Transverse colon (tissue), 4 donors: ENCODE results near the gene NAP1L4. TPM values are rescaled to one million over a fixed set of nuclear protein-coding genes. Genes with fewer than 3 reads are reported as not detected.

ENCODE experiments used
- DNase-seq: peaks from one replicate; pipeline ENCODE4 v3.0.0-alpha.2; 2019
- H3K27ac ChIP-seq, 4 donors: fragments of 200-600 bp; sonication (generic); 2 replicates each; pipeline ENCODE4 v1.5.1; 2016 to 2018; ENCODE audit warnings: inconsistent platforms in 4 of 4
- H3K27me3 ChIP-seq: fragments of 200-600 bp; sonication (generic); 2 replicates; pipeline ENCODE4 v1.5.1; 2017; ENCODE audit warnings: inconsistent platforms
- H3K36me3 ChIP-seq, 4 donors: fragments of 200-600 bp; sonication (generic); 2 replicates each; pipeline ENCODE4 v1.5.1; 2017 to 2019; ENCODE audit warnings: inconsistent platforms in 4 of 4
- H3K4me1 ChIP-seq, 4 donors: fragments of 200-600 bp; sonication (generic); 2 replicates each; pipeline ENCODE4 v1.5.1; 2017 to 2020; ENCODE audit warnings: inconsistent platforms in 4 of 4
- H3K4me3 ChIP-seq, 4 donors: fragments of 200-600 bp; sonication (generic); 1 replicate in 1 of 4; 2 replicates in 3 of 4; pipeline versions ENCODE4 v1.5.1 to v1.6.1; 2017 to 2019; ENCODE audit warnings: inconsistent platforms in 4 of 4
- H3K9me3 ChIP-seq, 2 donors: fragments of 200-600 bp; sonication (generic); 2 replicates each; pipeline ENCODE4 v1.5.1; 2017 to 2019; ENCODE audit warnings: inconsistent platforms in 2 of 2
- EP300 ChIP-seq: sonication (generic); formaldehyde crosslinking; IDR thresholded peaks from one replicate; pipeline ENCODE4 v1.6.1; 2017; ENCODE audit warnings: antibody characterized with exemption, low read depth
- POLR2A ChIP-seq: fragments of 450-650 bp; IDR thresholded peaks from one replicate; pipeline ENCODE4 v1.6.1; 2016; ENCODE audit warnings: antibody characterized with exemption, mild to moderate bottlenecking, moderate library complexity
- POLR2AphosphoS5 ChIP-seq, 3 donors: sonication (generic); formaldehyde crosslinking; IDR thresholded peaks; one replicate each; pipeline ENCODE4 v1.6.1; 2016; ENCODE audit warnings: antibody characterized with exemption in 3 of 3
- WGBS, 2 donors: methylation state at CpG; one replicate each; pipeline ENCODE4 v1.1.5; 2018; ENCODE audit warnings: low coverage in 1 of 2; 5-methylcytosine and 5-hydroxymethylcytosine counted together
- in situ Hi-C, 4 donors: fragments of 200-750 bp; cut with MboI; loops; one replicate each; pipeline versions ENCODE4 v1.15.0 to v1.15.1; 2017; ENCODE audit warnings: low sequenced_read_pairs in 3 of 4, low pct_ligation_motif_present in 1 of 4, low pct_unique_long_range_greater_than_20kb in 1 of 4
- intact Hi-C: fragments of 100-400 bp; cut with DNase I; formaldehyde crosslinking; loops from one replicate; pipeline ENCODE4 v1.15.1; 2023; ENCODE audit warnings: low total_unique reads
- total RNA-seq, 4 donors: library from RNA; depleted of rRNA; stranded (reverse); fragments of >200 nt; gene quantifications; one replicate each; pipeline ENCODE4 v1.1.0, GENCODE V29; 2016
- TF ChIP-seq, protein P1 (sequence below), 5 experiments: fragments of 200-600 bp in 3 of 5; fragments of 450-650 bp in 2 of 5; sonication (generic) in 3 of 5; IDR thresholded peaks; 1 replicate in 2 of 5; 2 replicates in 3 of 5; pipeline ENCODE4 v1.5.1; 2016 to 2017; ENCODE audit warnings: antibody characterized with exemption in 5 of 5, inconsistent platforms in 3 of 5, mild to moderate bottlenecking in 2 of 5, moderate library complexity in 1 of 5

The NAP1L4 gene
- total RNA-seq, 4 donors from 2014 or later = 63.6 to 140 (median 111) TPM

GRCh38 chr11:2927851-2928604, 64.1 kb downstream of the NAP1L4 start:
- Histone ChIP-seq H3K4me1 (peaks cover 16 to 52% (median 46%) of the 10 kb centered on the region in 4 donors), H3K36me3 (no peaks in the 10 kb centered on the region), H3K27ac (peak overlapping the region; percentile 82 to 90 (median 84)), H3K9me3 (no peaks in the 10 kb centered on the region), H3K4me3 (peak overlapping the region; percentile 40 to 69 (median 52)), H3K27me3 (no peaks in the 10 kb centered on the region)
- DNase-seq = peak; percentile 64
- 34% methylated on average over 25 of the region's 25 CpGs; no CpG with 5 or more reads in 1 of the 2 donors for WGBS, 2 donors
- in situ Hi-C loops (no loop called here), intact Hi-C loops (no loop called here)
- TF ChIP-seq POLR2AphosphoS5 (IDR thresholded peaks at IDR 0.05) (peak in 1 of 3 donors; percentile 50), POLR2A (no peak)

- no peaks in the 10 kb centered on the region for H3K27me3 ChIP-seq
- in situ Hi-C loops (no loop called here), intact Hi-C loops (no loop called here)
- WGBS, 2 donors = 93% methylated on average over 12 of the region's 12 CpGs; no CpG with 5 or more reads in 1 of the 2 donors
- peak; percentile 7 for DNase-seq
- H3K4me1 ChIP-seq = peaks cover 16 to 52% (median 46%) of the 10 kb centered on the region in 4 donors
- no peak for TF ChIP-seq EP300
- TF ChIP-seq, protein P1, sequence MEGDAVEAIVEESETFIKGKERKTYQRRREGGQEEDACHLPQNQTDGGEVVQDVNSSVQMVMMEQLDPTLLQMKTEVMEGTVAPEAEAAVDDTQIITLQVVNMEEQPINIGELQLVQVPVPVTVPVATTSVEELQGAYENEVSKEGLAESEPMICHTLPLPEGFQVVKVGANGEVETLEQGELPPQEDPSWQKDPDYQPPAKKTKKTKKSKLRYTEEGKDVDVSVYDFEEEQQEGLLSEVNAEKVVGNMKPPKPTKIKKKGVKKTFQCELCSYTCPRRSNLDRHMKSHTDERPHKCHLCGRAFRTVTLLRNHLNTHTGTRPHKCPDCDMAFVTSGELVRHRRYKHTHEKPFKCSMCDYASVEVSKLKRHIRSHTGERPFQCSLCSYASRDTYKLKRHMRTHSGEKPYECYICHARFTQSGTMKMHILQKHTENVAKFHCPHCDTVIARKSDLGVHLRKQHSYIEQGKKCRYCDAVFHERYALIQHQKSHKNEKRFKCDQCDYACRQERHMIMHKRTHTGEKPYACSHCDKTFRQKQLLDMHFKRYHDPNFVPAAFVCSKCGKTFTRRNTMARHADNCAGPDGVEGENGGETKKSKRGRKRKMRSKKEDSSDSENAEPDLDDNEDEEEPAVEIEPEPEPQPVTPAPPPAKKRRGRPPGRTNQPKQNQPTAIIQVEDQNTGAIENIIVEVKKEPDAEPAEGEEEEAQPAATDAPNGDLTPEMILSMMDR (IDR thresholded peaks at IDR 0.05) = no peak
- no peak for TF ChIP-seq POLR2AphosphoS5 (IDR thresholded peaks at IDR 0.05)
- TF ChIP-seq POLR2A = no peak
- H3K36me3 ChIP-seq = no peaks in the 10 kb centered on the region
- no peaks in the 10 kb centered on the region for H3K9me3 ChIP-seq
- H3K27ac ChIP-seq = peak overlapping the region in 1 of 4 donors; percentile 85
- no peak overlapping the region for H3K4me3 ChIP-seq
These were observed 64.9 kb downstream of the NAP1L4 start for GRCh38 chr11:2927121-2927800.

- Histone ChIP-seq H3K27me3 (no peaks in the 10 kb centered on the region), H3K4me3 (no peak overlapping the region), H3K27ac (no peak overlapping the region), H3K4me1 (peaks cover 16 to 52% (median 46%) of the 10 kb centered on the region in 4 donors), H3K9me3 (no peaks in the 10 kb centered on the region), H3K36me3 (no peaks in the 10 kb centered on the region)
- in situ Hi-C loops (no loop called here), intact Hi-C loops (no loop called here)
- peak; percentile 9 for DNase-seq
- WGBS, 2 donors = 90% methylated on average over 11 of the region's 11 CpGs; no CpG with 5 or more reads in 1 of the 2 donors
- TF ChIP-seq, protein P1 (IDR thresholded peaks at IDR 0.05) = no peak
- no peak for TF ChIP-seq POLR2AphosphoS5 (IDR thresholded peaks at IDR 0.05)
- TF ChIP-seq POLR2A = no peak
- no peak for TF ChIP-seq EP300
These were observed 65.5 kb downstream of the NAP1L4 start for GRCh38 chr11:2926611-2927051.

GRCh38 chr11:2924821-2925675, 67.1 kb downstream of the NAP1L4 start:
- no peaks in the 10 kb centered on the region for H3K9me3 ChIP-seq
- peaks cover 15 to 46% (median 40%) of the 10 kb centered on the region in 4 donors for H3K4me1 ChIP-seq
- no peak overlapping the region for H3K4me3 ChIP-seq
- peak; percentile 70 for DNase-seq
- no peaks in the 10 kb centered on the region for H3K27me3 ChIP-seq
- in situ Hi-C loops = no loop called here
- TF ChIP-seq POLR2A (no peak), POLR2AphosphoS5 (IDR thresholded peaks at IDR 0.05) (peak in 1 of 3 donors; percentile 22)
- H3K36me3 ChIP-seq = no peaks in the 10 kb centered on the region
- WGBS, 2 donors = 83% methylated on average over 30 of the region's 30 CpGs; no CpG with 5 or more reads in 1 of the 2 donors
- intact Hi-C loops = no loop called here
- H3K27ac ChIP-seq = peak overlapping the region; percentile 73 to 77 (median 74)
